ENCODE results near the gene SPRY4.
"Not testable (repeated sequence)": the region's sequence is repeated elsewhere in the genome, so short reads cannot be mapped to it uniquely, and the experiment has no call there.

Gene SPRY4

DNA sequence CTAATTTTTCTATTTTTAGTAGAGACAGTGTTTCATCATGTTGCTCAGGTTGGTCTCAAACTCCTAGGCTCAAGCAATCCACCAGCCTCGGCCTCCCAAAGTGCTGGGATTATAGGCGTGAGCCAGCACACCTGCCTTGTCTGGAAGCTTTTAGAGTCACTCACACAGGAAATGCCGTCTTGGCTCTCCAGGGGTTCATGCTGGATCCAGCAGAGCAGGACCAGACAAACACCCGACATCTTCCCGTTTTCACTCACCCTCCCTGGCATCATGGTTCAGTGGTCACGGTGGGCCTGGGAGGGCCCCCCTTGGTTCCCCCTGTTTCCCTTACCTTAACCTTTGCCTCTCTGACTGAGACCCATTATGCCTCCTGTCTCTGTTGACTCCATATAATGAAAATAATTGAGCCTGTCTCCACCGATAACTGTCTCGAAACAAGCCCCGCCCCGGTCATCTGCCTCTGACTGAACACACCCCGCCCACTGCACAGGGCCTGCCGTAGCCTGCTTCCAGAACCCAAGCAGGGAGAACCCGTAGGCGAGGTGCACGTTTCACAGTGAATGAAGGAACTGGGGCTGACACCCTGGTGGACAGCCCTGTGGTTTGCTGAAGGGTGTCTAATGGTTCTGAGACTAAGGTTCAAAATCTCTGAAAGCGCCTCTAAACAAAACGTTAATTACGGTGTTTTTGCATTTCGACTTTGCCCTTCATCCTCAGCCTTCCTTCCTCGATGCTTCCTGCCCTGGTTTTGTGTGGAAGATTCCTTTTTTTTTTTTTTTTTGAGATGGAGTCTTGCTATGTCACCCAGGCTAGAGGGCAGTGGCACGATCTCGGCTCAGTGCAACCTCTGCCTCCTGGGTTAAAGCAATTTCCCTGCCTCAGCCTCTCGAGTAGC, 39.7 kb upstream of the SPRY4 start:
- no peak for TF ChIP-seq POU6F1 (CRISPR knock-in tag; IDR thresholded peaks at IDR 0.05; ENCODE audit: borderline replicate concordance, low read depth)
- no peak for TF ChIP-seq PPARA (CRISPR knock-in tag; IDR thresholded peaks at IDR 0.05; ENCODE audit: borderline replicate concordance)
- no peak for TF ChIP-seq ISL1 (CRISPR knock-in tag; IDR thresholded peaks at IDR 0.05)
- no peak for TF ChIP-seq ZC3H10 (CRISPR knock-in tag; IDR thresholded peaks at IDR 0.05)
- no peak for TF ChIP-seq BACH2 (CRISPR knock-in tag; IDR thresholded peaks at IDR 0.05; ENCODE audit: borderline replicate concordance)

GRCh38 chr5:142363619-142363963, 38.8 kb upstream of the SPRY4 start:
- ATAC-seq = no peak
- TF ChIP-seq, protein P1, sequence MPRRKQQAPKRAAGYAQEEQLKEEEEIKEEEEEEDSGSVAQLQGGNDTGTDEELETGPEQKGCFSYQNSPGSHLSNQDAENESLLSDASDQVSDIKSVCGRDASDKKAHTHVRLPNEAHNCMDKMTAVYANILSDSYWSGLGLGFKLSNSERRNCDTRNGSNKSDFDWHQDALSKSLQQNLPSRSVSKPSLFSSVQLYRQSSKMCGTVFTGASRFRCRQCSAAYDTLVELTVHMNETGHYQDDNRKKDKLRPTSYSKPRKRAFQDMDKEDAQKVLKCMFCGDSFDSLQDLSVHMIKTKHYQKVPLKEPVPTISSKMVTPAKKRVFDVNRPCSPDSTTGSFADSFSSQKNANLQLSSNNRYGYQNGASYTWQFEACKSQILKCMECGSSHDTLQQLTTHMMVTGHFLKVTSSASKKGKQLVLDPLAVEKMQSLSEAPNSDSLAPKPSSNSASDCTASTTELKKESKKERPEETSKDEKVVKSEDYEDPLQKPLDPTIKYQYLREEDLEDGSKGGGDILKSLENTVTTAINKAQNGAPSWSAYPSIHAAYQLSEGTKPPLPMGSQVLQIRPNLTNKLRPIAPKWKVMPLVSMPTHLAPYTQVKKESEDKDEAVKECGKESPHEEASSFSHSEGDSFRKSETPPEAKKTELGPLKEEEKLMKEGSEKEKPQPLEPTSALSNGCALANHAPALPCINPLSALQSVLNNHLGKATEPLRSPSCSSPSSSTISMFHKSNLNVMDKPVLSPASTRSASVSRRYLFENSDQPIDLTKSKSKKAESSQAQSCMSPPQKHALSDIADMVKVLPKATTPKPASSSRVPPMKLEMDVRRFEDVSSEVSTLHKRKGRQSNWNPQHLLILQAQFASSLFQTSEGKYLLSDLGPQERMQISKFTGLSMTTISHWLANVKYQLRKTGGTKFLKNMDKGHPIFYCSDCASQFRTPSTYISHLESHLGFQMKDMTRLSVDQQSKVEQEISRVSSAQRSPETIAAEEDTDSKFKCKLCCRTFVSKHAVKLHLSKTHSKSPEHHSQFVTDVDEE (CRISPR knock-in tag; IDR thresholded peaks at IDR 0.05) = no peak

More for the DNA sequence above, 39.7 kb upstream of the SPRY4 start:
- no peak for ATAC-seq

GRCh38 chr5:142362193-142362592, 37.4 kb upstream of the SPRY4 start:
- not testable (repeated sequence) for ATAC-seq

DNA sequence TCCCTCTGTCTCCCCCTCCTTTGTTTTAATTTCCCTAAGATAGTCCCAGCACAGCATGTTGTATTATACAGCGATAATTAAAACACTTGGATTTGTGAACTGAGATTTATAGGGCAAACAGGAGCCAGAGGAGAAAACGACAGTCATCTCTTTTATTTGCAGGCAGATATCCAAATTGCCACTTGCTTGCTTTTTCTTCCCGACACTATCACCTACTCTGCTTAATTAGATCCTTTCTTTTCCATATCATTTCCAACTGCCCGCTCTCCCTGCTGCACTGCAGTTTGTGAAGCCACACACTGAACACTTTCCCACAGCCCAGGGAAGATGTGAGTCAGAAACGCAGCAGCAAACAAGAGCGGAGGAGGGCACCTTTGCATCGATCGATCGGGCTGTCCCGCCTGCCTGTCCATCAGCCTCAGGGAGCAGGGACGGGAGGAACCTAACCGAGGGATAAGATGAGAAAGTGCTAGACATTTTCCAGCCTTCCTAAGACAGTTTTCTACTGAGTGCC, 35.8 kb upstream of the SPRY4 start:
- TF ChIP-seq CSDC2 (CRISPR knock-in tag; IDR thresholded peaks at IDR 0.05) = no peak
- TF ChIP-seq PPARA (CRISPR knock-in tag; IDR thresholded peaks at IDR 0.05; ENCODE audit: borderline replicate concordance) = no peak
- TF ChIP-seq RARB (CRISPR knock-in tag; IDR thresholded peaks at IDR 0.05) = no peak
- no peak for TF ChIP-seq BACH2 (CRISPR knock-in tag; IDR thresholded peaks at IDR 0.05; ENCODE audit: borderline replicate concordance)
- TF ChIP-seq TOX (CRISPR knock-in tag; IDR thresholded peaks at IDR 0.05; ENCODE audit: borderline replicate concordance) = no peak
- TF ChIP-seq POU6F1 (CRISPR knock-in tag; IDR thresholded peaks at IDR 0.05; ENCODE audit: borderline replicate concordance, low read depth) = no peak
- 0 out of 2 replicates have a peak, but pooled peaks have one; percentile 6 for TF ChIP-seq ZFP3 (CRISPR knock-in tag; IDR thresholded peaks at IDR 0.05)
- TF ChIP-seq, protein P1 (CRISPR knock-in tag; IDR thresholded peaks at IDR 0.05) = no peak
- peak; percentile 47 for ATAC-seq

DNA sequence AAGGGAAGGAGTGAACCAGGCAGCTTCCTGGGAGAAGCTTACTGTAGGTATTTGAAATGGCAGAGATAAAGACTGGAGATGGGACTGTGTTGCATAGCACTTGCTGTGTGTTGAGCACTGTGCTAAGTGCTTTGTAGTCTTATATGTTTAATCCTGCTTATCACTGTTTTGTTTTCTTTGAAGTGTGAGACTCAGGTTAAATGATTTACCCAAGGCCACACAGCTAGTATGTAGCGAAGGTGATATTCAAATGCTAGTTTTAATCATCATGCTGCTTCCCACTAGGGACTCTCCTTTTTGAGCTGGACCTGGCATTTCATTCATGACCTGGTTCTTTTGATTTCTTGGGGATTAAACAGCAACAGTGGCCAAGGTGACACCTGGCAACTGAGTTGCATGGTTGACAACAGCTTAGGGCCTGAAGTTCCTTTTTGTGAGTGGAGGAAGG, 35.3 kb upstream of the SPRY4 start:
- 0 out of 2 replicates have a peak, but pooled peaks have one; percentile 2 for TF ChIP-seq ZFP3 (CRISPR knock-in tag; IDR thresholded peaks at IDR 0.05)
- no peak for TF ChIP-seq RARB (CRISPR knock-in tag; IDR thresholded peaks at IDR 0.05)
- no peak for TF ChIP-seq CSDC2 (CRISPR knock-in tag; IDR thresholded peaks at IDR 0.05)
- no peak for TF ChIP-seq ISL1 (CRISPR knock-in tag; IDR thresholded peaks at IDR 0.05)
- TF ChIP-seq ZFP30 (CRISPR knock-in tag; IDR thresholded peaks at IDR 0.05) = no peak
- no peak for TF ChIP-seq SNAI2 (CRISPR knock-in tag; IDR thresholded peaks at IDR 0.05)
- ATAC-seq = no peak

Data from SK-N-SH treated with all-trans-retinoic acid at 6 μM for 48 hours (cell line).